Activated naive CD8-positive, alpha-beta T cell treated with anti-CD3 and anti-CD28 coated beads, Interleukin-2, amount 50 U/mL, for 24 hours (primary cell): Measurements from ENCODE around the gene DHRS13.
A peak's percentile ranks its signal among the peaks of the same experiment; 100 is the strongest.
"Not testable (repeated sequence)": the region's sequence is repeated elsewhere in the genome, so short reads cannot be mapped to it uniquely, and the experiment has no call there.

Source experiments
- ATAC-seq: fragments of 150-1000 bp; cut with Tn5 transposase; one replicate; pipeline ENCODE4 v1.10.0; 2021
- DNase-seq: peaks from one replicate; pipeline ENCODE4 v3.0.0; 2021
- H3K27ac Mint-ChIP-seq: one replicate; pipeline ENCODE4 v1.8.0; 2021; ENCODE audit warnings: mild to moderate bottlenecking, mixed read lengths
- H3K27me3 Mint-ChIP-seq: one replicate; pipeline ENCODE4 v1.8.0; 2021; ENCODE audit warnings: mixed read lengths
- H3K36me3 Mint-ChIP-seq: one replicate; pipeline ENCODE4 v1.8.0; 2021; ENCODE audit warnings: low read depth, mixed read lengths
- H3K4me1 Mint-ChIP-seq: one replicate; pipeline ENCODE4 v1.8.0; 2021; ENCODE audit warnings: mixed read lengths
- H3K4me3 Mint-ChIP-seq: one replicate; pipeline ENCODE4 v1.8.0; 2021; ENCODE audit warnings: mild to moderate bottlenecking, moderate library complexity, mixed read lengths
- H3K9me3 Mint-ChIP-seq: one replicate; pipeline ENCODE4 v1.8.0; 2021; ENCODE audit warnings: mixed read lengths

The DHRS13 gene

DNA sequence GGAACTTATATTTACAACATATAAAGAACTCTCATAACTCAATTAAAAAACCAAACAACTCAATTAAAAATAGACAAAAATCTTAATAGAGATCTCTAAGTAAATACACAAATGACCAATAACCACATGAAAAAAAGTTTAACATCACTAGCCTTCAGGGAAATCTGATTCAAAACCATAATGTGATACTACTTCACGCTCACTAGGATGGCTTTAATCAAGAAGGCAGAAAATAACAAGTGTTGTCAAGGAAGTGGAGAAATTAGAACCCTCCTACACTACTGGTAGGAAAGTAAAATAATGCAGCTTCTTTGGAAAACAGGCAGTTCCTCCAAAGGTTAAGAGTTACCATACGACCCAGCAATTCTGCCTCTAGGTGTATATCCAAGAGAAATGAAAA lies 40.0 kb upstream of the DHRS13 start:
- H3K27me3 Mint-ChIP-seq, result no peaks in the 10 kb centered on the region
- DNase-seq (no peak), ATAC-seq (no peak)
- H3K4me3 Mint-ChIP-seq, result no peak overlapping the region
- H3K36me3 Mint-ChIP-seq, result peaks cover 46% of the 10 kb centered on the region
- H3K4me1 Mint-ChIP-seq, result peaks cover 89% of the 10 kb centered on the region
- no peaks in the 10 kb centered on the region for H3K9me3 Mint-ChIP-seq
- no peak overlapping the region for H3K27ac Mint-ChIP-seq

- no peak overlapping the region for H3K27ac Mint-ChIP-seq
Observed at GRCh38 chr17:28941251-28941650, 38.4 kb upstream of the DHRS13 start.

GRCh38 chr17:28940675-28941074 lies 37.8 kb upstream of the DHRS13 start:
- Mint-ChIP-seq H3K4me3 (no peak overlapping the region), H3K4me1 (peaks cover 87% of the 10 kb centered on the region), H3K27ac (no peak overlapping the region), H3K9me3 (no peaks in the 10 kb centered on the region), H3K27me3 (no peaks in the 10 kb centered on the region), H3K36me3 (peaks cover 37% of the 10 kb centered on the region)
- DNase-seq (no peak), ATAC-seq (no peak)

More at GRCh38 chr17:28941251-28941650, 38.4 kb upstream of the DHRS13 start:
- DNase-seq (no peak), ATAC-seq (no peak)
- Mint-ChIP-seq H3K9me3 (no peaks in the 10 kb centered on the region), H3K36me3 (peaks cover 41% of the 10 kb centered on the region), H3K4me1 (peaks cover 88% of the 10 kb centered on the region), H3K27me3 (no peaks in the 10 kb centered on the region), H3K4me3 (no peak overlapping the region)

- Mint-ChIP-seq H3K4me3 (no peak overlapping the region), H3K27me3 (no peaks in the 10 kb centered on the region), H3K9me3 (no peaks in the 10 kb centered on the region), H3K36me3 (peaks cover 33% of the 10 kb centered on the region), H3K4me1 (peaks cover 83% of the 10 kb centered on the region), H3K27ac (no peak overlapping the region)
- no peak for ATAC-seq
- no peak for DNase-seq
Observed at GRCh38 chr17:28940142-28940541, 37.3 kb upstream of the DHRS13 start.

GRCh38 chr17:28938552-28938951 lies 35.7 kb upstream of the DHRS13 start:
- no peak for DNase-seq
- no peaks in the 10 kb centered on the region for H3K27me3 Mint-ChIP-seq
- peaks cover 31% of the 10 kb centered on the region for H3K36me3 Mint-ChIP-seq
- no peak for ATAC-seq
- no peak overlapping the region for H3K27ac Mint-ChIP-seq
- H3K4me1 Mint-ChIP-seq, result peaks cover 79% of the 10 kb centered on the region
- no peaks in the 10 kb centered on the region for H3K9me3 Mint-ChIP-seq
- H3K4me3 Mint-ChIP-seq, result no peak overlapping the region

- H3K36me3 Mint-ChIP-seq, result peaks cover 23% of the 10 kb centered on the region
- H3K4me1 Mint-ChIP-seq, result peaks cover 76% of the 10 kb centered on the region
- DNase-seq (no peak), ATAC-seq (no peak)
- H3K9me3 Mint-ChIP-seq, result no peaks in the 10 kb centered on the region
- no peak overlapping the region for H3K4me3 Mint-ChIP-seq
- H3K27me3 Mint-ChIP-seq, result no peaks in the 10 kb centered on the region
- H3K27ac Mint-ChIP-seq, result no peak overlapping the region
Observed at GRCh38 chr17:28937044-28937729, 34.3 kb upstream of the DHRS13 start.

DNA sequence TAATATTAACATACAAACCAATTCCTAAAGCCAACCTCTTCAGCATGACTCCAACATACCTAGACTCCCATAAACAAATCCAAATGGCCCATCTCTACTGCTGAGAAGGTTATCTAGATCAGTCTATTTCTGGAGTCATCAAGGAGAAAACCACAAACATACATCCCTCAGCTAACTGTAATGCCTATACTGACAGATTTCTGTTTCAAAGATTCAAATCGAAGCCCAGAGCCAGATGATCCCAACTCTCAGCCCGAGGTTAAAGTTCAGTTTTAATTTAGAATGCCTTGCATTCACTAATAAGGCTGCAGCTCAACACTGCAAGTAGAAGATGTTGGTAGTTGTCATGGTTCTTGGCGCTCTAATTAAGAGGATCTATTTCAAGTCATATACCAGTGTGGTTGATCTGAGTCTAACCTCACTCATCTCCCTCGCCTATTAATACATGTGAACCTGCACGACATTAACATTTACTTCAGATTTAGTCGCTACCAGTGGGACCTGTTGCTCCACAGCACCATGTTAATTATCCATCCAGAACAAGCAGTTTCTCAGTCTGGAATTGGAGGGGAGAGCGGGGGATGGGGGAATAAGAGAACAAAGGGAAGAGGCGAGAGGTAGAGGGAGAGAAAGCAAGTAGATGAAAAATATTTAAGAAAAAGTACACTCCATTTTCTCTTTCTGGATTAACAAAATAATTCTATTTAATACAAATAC lies 33.0 kb upstream of the DHRS13 start:
- no peak for DNase-seq
- no peak for ATAC-seq
- no peaks in the 10 kb centered on the region for H3K9me3 Mint-ChIP-seq
- H3K4me1 Mint-ChIP-seq, result peaks cover 69% of the 10 kb centered on the region
- H3K27me3 Mint-ChIP-seq, result no peaks in the 10 kb centered on the region
- peak overlapping the region; percentile 20 for H3K27ac Mint-ChIP-seq
- peaks cover 25% of the 10 kb centered on the region for H3K36me3 Mint-ChIP-seq
- H3K4me3 Mint-ChIP-seq, result no peak overlapping the region

- not testable (repeated sequence) for H3K4me3 Mint-ChIP-seq, DNase-seq, ATAC-seq, H3K9me3 Mint-ChIP-seq, H3K27me3 Mint-ChIP-seq
- peaks cover 63% of the 10 kb centered on the region for H3K4me1 Mint-ChIP-seq
- H3K27ac Mint-ChIP-seq, result peak overlapping the region; percentile 26
- peaks cover 31% of the 10 kb centered on the region for H3K36me3 Mint-ChIP-seq
Observed at GRCh38 chr17:28934508-28934907, 31.6 kb upstream of the DHRS13 start.

DNA sequence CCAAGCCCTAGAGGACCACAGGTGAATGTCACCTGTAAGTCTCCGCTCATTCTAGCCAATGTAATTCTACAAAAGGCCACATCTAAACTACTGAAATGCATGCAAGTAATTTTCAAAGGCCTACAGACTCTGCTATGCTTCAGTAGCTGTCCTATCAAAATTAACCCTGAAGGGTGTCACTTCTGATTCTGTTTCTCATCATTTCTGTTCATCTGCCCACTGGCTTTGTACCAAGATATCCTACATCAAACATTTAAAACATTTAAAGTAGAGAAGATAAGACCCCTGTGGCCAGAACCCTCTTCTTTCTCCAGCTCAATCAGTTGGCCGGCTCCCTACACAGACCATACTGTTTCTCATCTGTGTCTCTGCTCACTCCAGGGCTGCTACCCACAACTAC lies 26.9 kb upstream of the DHRS13 start:
- peaks cover 65% of the 10 kb centered on the region for H3K36me3 Mint-ChIP-seq
- ATAC-seq, result no peak
- H3K27me3 Mint-ChIP-seq, result no peaks in the 10 kb centered on the region
- peaks cover 67% of the 10 kb centered on the region for H3K4me1 Mint-ChIP-seq
- no peak for DNase-seq
- peaks cover 10% of the 10 kb centered on the region for H3K9me3 Mint-ChIP-seq
- H3K27ac Mint-ChIP-seq, result peak overlapping the region; percentile 9
- no peak overlapping the region for H3K4me3 Mint-ChIP-seq

DNA sequence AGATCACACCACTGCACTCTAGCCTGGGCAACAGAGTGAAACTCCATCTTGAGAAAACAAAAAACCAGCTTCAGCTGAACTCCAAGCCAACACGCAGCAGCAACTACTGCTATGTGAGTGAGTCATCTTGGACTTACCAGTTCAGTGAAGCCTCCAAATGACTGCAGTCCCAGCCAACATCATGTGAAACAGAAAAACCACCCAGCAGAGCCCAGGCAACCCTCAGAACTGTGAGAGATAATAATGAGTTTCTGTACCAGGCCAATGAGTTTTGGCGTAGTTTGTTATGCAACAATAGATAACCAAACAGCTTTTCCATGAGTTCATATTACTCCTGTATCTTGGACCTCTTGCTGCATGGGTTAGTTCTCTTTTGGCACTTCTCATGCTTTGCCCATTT lies 25.2 kb upstream of the DHRS13 start:
- Mint-ChIP-seq H3K4me1 (peaks cover 67% of the 10 kb centered on the region), H3K9me3 (peaks cover 10% of the 10 kb centered on the region), H3K27me3 (no peaks in the 10 kb centered on the region), H3K27ac (peak overlapping the region; percentile 52), H3K36me3 (peaks cover 71% of the 10 kb centered on the region), H3K4me3 (no peak overlapping the region)
- ATAC-seq (peak; percentile 69), DNase-seq (peak; percentile 18)

- Mint-ChIP-seq H3K4me3 (no peak overlapping the region), H3K36me3 (peaks cover 76% of the 10 kb centered on the region), H3K27ac (peak overlapping the region; percentile 88), H3K27me3 (no peaks in the 10 kb centered on the region), H3K4me1 (peaks cover 66% of the 10 kb centered on the region), H3K9me3 (peaks cover 10% of the 10 kb centered on the region)
- DNase-seq (no peak), ATAC-seq (no peak)
Observed at GRCh38 chr17:28926786-28927185, 23.9 kb upstream of the DHRS13 start.

DNA sequence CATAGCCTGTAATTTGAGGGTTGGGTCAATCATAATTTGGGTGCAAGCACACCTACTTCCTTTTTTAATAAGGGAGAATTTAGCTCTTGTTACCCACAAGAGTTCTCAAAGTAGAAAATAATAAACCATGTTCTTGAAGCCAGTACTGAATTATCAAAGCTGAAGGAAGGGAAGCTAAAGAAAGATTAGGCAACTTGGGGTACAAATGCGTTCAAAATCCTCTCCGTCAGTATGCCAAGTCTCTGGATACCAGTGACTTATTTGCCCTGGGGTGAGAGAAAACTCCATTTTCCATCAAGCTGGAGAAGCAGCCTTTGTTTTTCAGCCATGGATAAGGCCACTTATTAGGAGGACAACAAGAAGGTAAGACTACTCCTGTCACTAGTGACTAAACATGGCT lies 23.5 kb upstream of the DHRS13 start:
- ATAC-seq, result no peak
- Mint-ChIP-seq H3K9me3 (peaks cover 10% of the 10 kb centered on the region), H3K27ac (peak overlapping the region; percentile 88), H3K27me3 (no peaks in the 10 kb centered on the region), H3K4me1 (peaks cover 63% of the 10 kb centered on the region), H3K36me3 (peaks cover 78% of the 10 kb centered on the region), H3K4me3 (peak overlapping the region; percentile 43)
- DNase-seq, result no peak

DNA sequence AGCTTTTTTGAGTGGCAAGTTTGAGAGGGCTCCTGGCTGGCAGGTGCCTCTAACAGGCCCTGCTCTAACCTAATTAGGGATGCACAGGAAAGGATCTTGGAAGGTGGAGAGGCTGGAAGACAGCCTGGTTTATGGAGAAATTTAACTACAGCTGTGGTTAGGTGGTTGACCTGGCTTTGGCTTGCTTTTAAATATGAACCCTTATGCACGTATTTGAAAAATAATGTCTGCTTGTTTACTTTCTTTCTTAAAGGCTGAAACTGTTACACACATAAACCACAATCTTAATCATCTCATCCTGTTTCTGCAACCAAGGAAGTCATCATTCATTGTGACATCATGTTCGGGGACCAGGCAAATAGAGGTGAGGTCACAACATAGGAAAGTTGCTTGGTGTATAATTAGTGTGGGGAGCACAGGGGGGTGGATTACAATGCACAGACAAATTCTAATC lies 23.1 kb upstream of the DHRS13 start:
- DNase-seq (peak; percentile 14), ATAC-seq (peak; percentile 88)
- Mint-ChIP-seq H3K36me3 (peaks cover 79% of the 10 kb centered on the region), H3K9me3 (peaks cover 10% of the 10 kb centered on the region), H3K27me3 (no peaks in the 10 kb centered on the region), H3K4me1 (peaks cover 63% of the 10 kb centered on the region), H3K27ac (peak overlapping the region; percentile 88), H3K4me3 (peak overlapping the region; percentile 43)

GRCh38 chr17:28920201-28920600 lies 17.3 kb upstream of the DHRS13 start:
- no peak for DNase-seq
- H3K27ac Mint-ChIP-seq, result no peak overlapping the region
- H3K4me1 Mint-ChIP-seq, result peaks cover 22% of the 10 kb centered on the region
- H3K36me3 Mint-ChIP-seq, result peaks cover 68% of the 10 kb centered on the region
- H3K4me3 Mint-ChIP-seq, result no peak overlapping the region
- ATAC-seq, result no peak
- no peaks in the 10 kb centered on the region for H3K9me3 Mint-ChIP-seq
- no peaks in the 10 kb centered on the region for H3K27me3 Mint-ChIP-seq

DNA sequence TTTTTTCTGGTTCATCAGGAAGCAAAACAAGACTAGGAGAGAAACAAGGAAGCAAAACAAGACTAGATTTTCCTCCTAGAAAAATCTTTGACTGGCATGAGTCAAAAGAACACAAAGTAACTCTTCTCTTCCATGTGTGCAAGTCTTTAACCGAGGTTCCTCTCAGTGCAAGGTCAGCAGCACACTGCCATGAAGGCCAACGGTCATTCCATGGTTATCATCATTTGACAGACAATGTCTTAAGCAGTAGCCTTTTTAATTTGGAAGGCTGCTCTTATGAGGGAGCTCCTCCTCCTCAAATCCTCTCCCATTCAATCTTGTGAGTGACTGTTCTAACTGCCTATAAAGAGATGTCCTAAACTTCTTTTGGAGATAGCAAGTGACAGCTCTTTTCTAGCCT lies 15.4 kb upstream of the DHRS13 start:
- Mint-ChIP-seq H3K27ac (peak overlapping the region; percentile 48), H3K36me3 (peaks cover 68% of the 10 kb centered on the region), H3K27me3 (no peaks in the 10 kb centered on the region), H3K4me3 (no peak overlapping the region), H3K4me1 (peaks cover 13% of the 10 kb centered on the region), H3K9me3 (no peaks in the 10 kb centered on the region)
- ATAC-seq (no peak), DNase-seq (no peak)
